Kidney capillary endothelial cell (primary cell): ENCODE results near the gene TEKT5.

Experiments used
- DNase-seq: peaks from one replicate; pipeline ENCODE4 v3.0.0-alpha.2; 2018; ENCODE audit warnings: low spot score

Gene TEKT5

GRCh38 chr16:10578474-10579316 lies 116.0 kb downstream of the TEKT5 start:
- no peak for DNase-seq
